Mucosa of rectum (tissue), 2 donors: ENCODE results near the gene DVL1.
A peak's percentile ranks its signal among the peaks of the same experiment; 100 is the strongest.

ENCODE experiments used
- H3K27ac ChIP-seq, 2 donors: one replicate each; pipeline ENCODE4 v1.7.0; 2013; ENCODE audit warnings: inconsistent platforms in 2 of 2, low read depth in 2 of 2, low read length in 2 of 2
- H3K27me3 ChIP-seq, 2 donors: one replicate each; pipeline ENCODE4 v1.7.0; 2013; ENCODE audit warnings: low read length in 2 of 2; ENCODE audit not compliant: control insufficient read depth in 2 of 2, insufficient read depth in 2 of 2
- H3K36me3 ChIP-seq, 2 donors: one replicate each; pipeline ENCODE4 v1.7.0; 2013; ENCODE audit warnings: low read length in 2 of 2; ENCODE audit not compliant: control insufficient read depth in 2 of 2, insufficient read depth in 2 of 2
- H3K4me1 ChIP-seq, 2 donors: one replicate each; pipeline ENCODE4 v1.7.0; 2013; ENCODE audit warnings: low read length in 2 of 2, mild to moderate bottlenecking in 1 of 2; ENCODE audit not compliant: control insufficient read depth in 2 of 2, insufficient read depth in 2 of 2
- H3K4me3 ChIP-seq, 2 donors: one replicate each; pipeline ENCODE4 v1.7.0; 2013; ENCODE audit warnings: low read length in 2 of 2
- H3K9ac ChIP-seq, 2 donors: one replicate each; pipeline ENCODE4 v1.7.0; 2013; ENCODE audit warnings: low read length in 2 of 2, low read depth in 1 of 2, mild to moderate bottlenecking in 1 of 2
- H3K9me3 ChIP-seq, 2 donors: one replicate each; pipeline ENCODE4 v1.7.0; 2013; ENCODE audit warnings: low read length in 2 of 2; ENCODE audit not compliant: control insufficient read depth in 2 of 2
- donor health status: healthy.
- donor health status: Normal muscosa, but diverticular disease.

The DVL1 gene

DNA sequence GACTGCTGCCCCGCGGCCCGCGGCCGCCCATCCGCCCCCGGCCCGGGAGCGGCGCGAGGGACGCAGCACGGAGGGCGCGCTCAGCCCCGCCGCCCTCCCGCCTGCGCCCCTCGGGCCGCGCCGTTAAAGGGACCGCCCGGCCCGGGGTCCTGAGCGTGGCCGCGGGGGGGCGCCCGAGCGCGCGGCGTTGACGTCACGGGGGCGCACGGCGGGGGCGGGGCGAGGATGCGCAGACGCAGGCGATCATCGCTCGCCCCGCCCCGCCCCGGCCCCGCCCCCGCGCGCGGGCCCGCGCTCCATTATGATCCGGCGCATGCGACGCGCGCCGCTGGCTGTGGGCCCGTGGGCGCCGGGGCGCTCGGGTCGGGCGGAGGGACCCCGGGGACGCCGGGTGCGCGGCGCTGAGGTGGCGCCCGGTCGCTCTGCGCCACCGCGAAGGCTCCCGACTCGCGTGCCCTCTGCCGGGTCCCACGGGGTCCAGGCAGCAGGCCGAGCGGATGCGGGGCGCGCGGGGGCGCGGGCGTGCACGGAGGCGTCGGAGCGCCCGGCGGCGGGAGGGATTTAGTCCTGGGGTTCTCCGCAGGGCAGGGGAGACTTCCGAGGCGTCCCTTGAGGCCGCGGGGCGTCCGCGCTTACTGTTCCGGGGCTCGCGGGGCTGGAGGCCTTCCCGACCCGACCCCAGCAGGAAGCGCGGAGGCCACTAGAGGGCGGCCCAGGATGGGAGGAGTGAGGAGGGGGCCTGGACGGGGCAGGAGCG is at the start of gene DVL1:
Gene DVL1 (minus strand): TSS at position 163 of the 757 bp plus-strand sequence. CDS start 353 bp downstream, outside the sequence.
- Histone ChIP-seq H3K27me3 (peaks cover 4 to 11% of the 10 kb centered on the region in 2 donors), H3K36me3 (peaks cover 0 to 3% of the 10 kb centered on the region in 2 donors), H3K9ac (peak within 1 kb of the TSS; percentile 83 to 90), H3K4me1 (peaks cover 28 to 38% of the 10 kb centered on the region in 2 donors), H3K4me3 (peak within 1 kb of the TSS; percentile 68 to 82), H3K27ac (peak within 1 kb of the TSS; percentile 88 to 92), H3K9me3 (no peaks in the 10 kb centered on the region)

DNA sequence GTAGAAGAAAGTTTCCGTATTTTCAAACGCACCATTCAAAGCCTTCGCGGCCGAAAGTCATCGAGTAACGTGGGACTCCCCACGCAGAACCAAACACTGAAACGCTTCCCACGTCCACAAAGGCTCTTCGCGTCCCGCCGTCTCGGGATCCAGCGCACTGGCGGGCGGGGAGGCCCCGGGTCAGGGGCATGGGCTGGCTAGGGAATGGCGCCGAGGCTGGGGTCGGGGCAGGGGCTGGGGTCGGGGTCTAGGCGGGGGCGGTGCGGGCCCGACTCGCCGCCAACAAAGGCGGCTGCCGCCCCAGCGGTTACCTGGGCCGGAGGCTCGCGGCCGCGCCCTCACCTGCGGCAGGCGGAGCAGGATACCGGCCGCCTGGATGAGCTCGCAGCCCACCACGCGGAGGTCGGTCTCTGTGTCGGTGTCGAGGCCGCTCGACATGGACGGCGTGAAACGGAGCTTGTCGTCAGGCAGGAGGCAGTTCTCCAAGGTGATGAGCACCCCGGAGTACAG is 49.5 kb upstream of the DVL1 start:
- Histone ChIP-seq H3K4me3 (peak overlapping the region; percentile 82 to 92), H3K9ac (peak overlapping the region; percentile 78 to 84), H3K27ac (peak overlapping the region; percentile 46 to 80), H3K9me3 (no peaks in the 10 kb centered on the region), H3K36me3 (peaks cover 41 to 44% of the 10 kb centered on the region in 2 donors), H3K27me3 (no peaks in the 10 kb centered on the region), H3K4me1 (peaks cover 18 to 26% of the 10 kb centered on the region in 2 donors)

DNA sequence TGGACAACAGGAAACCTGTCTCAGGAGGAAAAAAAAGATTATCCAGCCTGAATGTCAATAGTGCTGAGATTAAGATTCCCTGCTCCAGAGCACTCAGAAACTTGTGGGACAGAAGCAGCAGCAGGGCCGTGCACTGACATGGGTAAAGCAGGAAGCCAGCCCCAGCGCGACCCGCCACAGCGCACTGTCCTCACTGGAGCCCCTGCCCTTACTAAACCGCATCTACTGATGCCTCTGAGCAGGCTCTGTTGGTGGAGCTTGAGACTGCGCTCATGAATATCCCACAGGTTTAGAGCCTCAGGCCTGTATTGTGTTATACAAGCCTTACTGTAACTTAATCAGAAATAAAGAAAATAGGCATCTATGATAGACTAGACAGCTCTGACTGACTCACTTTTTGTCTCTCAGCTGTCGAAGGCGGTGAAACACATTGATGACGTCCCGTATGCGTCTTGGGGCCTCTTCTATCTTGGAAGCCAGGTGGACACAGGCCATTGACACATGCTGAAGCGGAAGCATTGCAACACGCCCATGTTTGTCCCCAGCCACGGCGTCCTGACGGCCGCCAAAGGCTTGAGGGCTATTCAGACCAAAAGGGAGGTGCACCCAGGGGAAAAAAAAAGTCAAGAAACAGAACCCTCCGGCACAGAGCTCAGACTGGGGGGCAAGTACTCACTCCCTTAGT is 48.8 kb upstream of the DVL1 start:
- Histone ChIP-seq H3K9ac (peak overlapping the region; percentile 78 to 84), H3K4me3 (peak overlapping the region; percentile 82 to 92), H3K27me3 (no peaks in the 10 kb centered on the region), H3K27ac (peak overlapping the region in 1 of 2 donors; percentile 80), H3K4me1 (peaks cover 18 to 26% of the 10 kb centered on the region in 2 donors), H3K36me3 (peaks cover 46 to 49% of the 10 kb centered on the region in 2 donors), H3K9me3 (no peaks in the 10 kb centered on the region)

DNA sequence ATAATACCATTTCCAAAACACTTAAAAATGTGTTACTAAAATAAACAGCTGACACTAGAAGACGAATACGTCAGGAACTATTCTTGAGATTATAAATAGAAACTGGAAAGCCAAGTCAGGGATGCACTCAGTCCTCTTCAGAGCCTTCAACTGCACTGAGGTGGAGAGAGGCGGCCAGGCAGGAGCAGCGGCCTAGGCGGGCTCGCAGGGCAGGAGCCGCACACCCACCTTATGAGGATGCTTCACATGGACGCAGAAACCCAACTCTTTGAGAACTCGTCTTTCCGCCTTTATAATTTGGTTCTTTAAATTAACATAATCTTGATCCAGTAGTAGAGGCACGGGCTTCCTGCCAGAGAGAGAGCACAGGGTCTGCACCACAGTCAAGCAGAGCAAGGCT is 45.9 kb upstream of the DVL1 start:
- H3K4me1 ChIP-seq, result peaks cover 12 to 16% of the 10 kb centered on the region in 2 donors
- no peaks in the 10 kb centered on the region for H3K27me3 ChIP-seq
- H3K9me3 ChIP-seq, result no peaks in the 10 kb centered on the region
- H3K27ac ChIP-seq, result no peak overlapping the region
- no peak overlapping the region for H3K4me3 ChIP-seq
- peaks cover 57 to 58% of the 10 kb centered on the region in 2 donors for H3K36me3 ChIP-seq
- H3K9ac ChIP-seq, result no peak overlapping the region

DNA sequence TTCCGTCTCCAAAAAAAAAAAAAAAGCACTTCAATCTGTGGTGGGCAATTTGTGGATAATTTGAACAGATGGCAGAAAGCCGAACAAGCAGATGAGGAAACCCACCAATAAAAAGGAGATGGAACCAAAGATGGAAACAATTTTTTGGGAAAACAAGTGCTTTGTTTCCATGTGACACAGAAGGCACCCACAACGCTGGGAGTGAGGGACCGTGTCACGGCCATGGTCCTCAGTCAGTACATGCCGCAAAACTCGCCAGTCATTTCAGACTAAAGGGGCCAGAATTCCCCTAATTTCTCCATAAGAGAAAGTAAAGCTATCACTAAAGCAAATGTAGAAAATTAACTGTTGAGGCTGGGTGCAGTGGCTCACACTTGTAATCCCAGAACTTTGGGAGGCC is 44.9 kb upstream of the DVL1 start:
- no peak overlapping the region for H3K27ac ChIP-seq
- H3K4me3 ChIP-seq, result no peak overlapping the region
- no peak overlapping the region for H3K9ac ChIP-seq
- no peaks in the 10 kb centered on the region for H3K27me3 ChIP-seq
- peaks cover 8 to 12% of the 10 kb centered on the region in 2 donors for H3K4me1 ChIP-seq
- H3K9me3 ChIP-seq, result no peaks in the 10 kb centered on the region
- peaks cover 66 to 67% of the 10 kb centered on the region in 2 donors for H3K36me3 ChIP-seq

DNA sequence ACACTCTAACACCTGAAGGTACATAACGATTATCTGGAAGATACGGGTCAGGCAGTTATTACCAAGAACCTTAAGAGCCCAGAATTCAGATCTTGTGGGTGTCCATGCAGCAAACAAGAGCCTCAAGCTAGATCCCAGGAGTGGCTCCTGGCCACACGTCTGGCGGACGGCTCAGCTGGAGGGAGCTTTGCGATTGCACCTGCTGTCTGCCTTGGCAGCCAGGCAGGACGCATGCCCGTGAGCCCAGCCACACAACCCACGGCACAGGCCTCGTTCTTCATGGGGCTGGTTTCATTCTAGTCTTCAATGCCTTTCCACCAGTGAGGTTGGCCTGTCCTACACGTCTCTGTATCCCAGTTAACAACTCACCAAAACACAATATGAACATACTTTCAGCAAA is 44.2 kb upstream of the DVL1 start:
- Histone ChIP-seq H3K4me3 (no peak overlapping the region), H3K27me3 (no peaks in the 10 kb centered on the region), H3K36me3 (peaks cover 67 to 69% of the 10 kb centered on the region in 2 donors), H3K9me3 (no peaks in the 10 kb centered on the region), H3K9ac (no peak overlapping the region), H3K4me1 (peaks cover 8 to 11% of the 10 kb centered on the region in 2 donors), H3K27ac (no peak overlapping the region)

DNA sequence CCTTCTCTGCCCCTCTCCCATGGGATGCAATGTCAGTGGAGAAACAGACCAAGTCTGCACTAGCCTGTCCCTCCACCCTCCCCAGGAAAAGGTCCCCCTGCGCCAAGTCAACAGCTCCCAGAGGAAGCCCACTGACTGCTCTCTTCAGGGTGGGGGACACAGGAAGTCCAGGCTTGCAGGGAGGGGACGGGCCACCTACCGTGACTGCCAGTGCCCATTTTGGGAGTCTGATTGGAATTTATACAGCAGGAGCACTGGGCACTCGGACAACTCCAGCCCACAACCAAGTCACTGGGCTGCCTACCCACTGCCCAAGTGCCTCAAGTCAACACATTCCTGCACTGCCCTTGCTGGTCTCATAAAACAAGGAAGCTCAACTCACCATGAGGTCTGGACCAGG is 43.8 kb upstream of the DVL1 start:
- no peak overlapping the region for H3K4me3 ChIP-seq
- peaks cover 4 to 6% of the 10 kb centered on the region in 2 donors for H3K4me1 ChIP-seq
- no peaks in the 10 kb centered on the region for H3K9me3 ChIP-seq
- no peak overlapping the region for H3K9ac ChIP-seq
- H3K27ac ChIP-seq, result no peak overlapping the region
- peaks cover 70 to 74% of the 10 kb centered on the region in 2 donors for H3K36me3 ChIP-seq
- no peaks in the 10 kb centered on the region for H3K27me3 ChIP-seq

DNA sequence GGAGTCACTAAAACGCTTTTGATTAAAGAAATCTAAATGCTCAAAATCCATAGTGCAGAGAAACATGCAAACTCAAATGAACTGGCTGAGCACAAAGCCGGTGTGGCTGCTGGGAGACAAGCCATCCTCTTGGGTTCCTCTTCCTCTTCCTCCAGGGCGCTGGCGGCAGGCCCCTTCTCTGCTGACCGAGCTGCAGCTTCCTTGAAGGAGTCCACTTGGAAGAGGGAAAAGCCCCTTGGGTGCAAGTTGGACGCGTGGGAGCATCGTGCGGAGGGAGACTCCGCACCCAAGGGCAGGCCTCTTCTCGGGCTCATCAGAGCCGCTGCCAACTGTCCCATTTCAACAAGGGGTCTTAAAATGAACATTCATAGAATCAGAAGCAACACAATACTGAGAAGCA is 42.0 kb upstream of the DVL1 start:
- H3K27ac ChIP-seq, result no peak overlapping the region
- no peaks in the 10 kb centered on the region for H3K4me1 ChIP-seq
- H3K27me3 ChIP-seq, result no peaks in the 10 kb centered on the region
- no peak overlapping the region for H3K9ac ChIP-seq
- H3K4me3 ChIP-seq, result no peak overlapping the region
- no peaks in the 10 kb centered on the region for H3K9me3 ChIP-seq
- peaks cover 76 to 84% of the 10 kb centered on the region in 2 donors for H3K36me3 ChIP-seq

DNA sequence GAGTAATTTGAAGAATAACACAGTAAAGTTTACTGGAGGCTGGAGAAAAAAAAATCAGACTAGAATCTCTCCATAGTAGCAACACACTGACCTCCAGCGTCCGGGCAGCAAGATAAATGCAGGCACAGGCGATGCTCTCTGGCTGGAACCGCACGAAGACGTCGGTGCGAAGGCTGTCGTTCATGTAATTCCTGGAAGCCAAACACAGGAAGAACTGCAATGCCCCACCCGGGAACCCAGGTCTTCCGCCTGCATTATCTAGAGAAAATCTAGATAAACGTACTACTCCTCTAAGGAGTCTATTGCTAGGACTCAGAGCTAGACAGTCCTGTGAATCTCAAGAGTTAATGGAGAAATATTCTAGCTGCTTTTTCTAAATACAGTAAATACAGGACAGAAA is 41.5 kb upstream of the DVL1 start:
- H3K4me1 ChIP-seq, result no peaks in the 10 kb centered on the region
- H3K9me3 ChIP-seq, result no peaks in the 10 kb centered on the region
- no peaks in the 10 kb centered on the region for H3K27me3 ChIP-seq
- H3K9ac ChIP-seq, result no peak overlapping the region
- peaks cover 82 to 88% of the 10 kb centered on the region in 2 donors for H3K36me3 ChIP-seq
- H3K4me3 ChIP-seq, result no peak overlapping the region
- H3K27ac ChIP-seq, result no peak overlapping the region

DNA sequence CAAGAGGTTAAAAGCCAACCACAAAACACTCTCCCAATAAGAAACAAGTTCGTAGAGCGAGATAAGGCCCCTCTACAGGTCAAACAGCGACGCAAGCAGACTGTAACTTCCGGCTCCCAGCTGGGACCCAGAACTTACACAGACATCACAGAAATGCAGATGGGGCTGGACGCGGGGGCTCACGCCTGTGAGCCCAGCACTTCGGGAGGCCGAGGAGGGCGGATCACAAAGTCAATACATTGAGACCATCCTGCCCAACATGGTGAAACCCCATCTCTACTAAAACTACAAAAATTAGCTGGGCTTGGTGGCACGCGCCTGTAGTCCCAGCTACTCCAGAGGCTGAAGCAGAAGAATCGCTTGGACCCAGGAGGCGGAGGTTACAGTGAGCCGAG is 38.9 kb upstream of the DVL1 start:
- Histone ChIP-seq H3K9ac (no peak overlapping the region), H3K27ac (no peak overlapping the region), H3K36me3 (peaks cover 61 to 69% of the 10 kb centered on the region in 2 donors), H3K27me3 (no peaks in the 10 kb centered on the region), H3K4me1 (no peaks in the 10 kb centered on the region), H3K9me3 (no peaks in the 10 kb centered on the region), H3K4me3 (no peak overlapping the region)
